ENCODE measurements around the gene PRRT3. TPM values are rescaled to one million over a fixed set of nuclear protein-coding genes. Genes with fewer than 3 reads are reported as not detected.

The PRRT3 gene
- total and polyA plus RNA-seq, 2 of the 13 experiments (the other 11 are each of a cell fraction or from before 2014, with no cell fraction given): 0.22 to 0.44 TPM

- ChIA-PET CTCF (ENCODE audit: low intra/inter-chr PET ratio, low total read pairs) (no interaction called here), POLR2A (interaction anchor here (1.3 to 2.7 kb wide), 2 partner anchors 9 to 40 kb away, joined by 3 to 16 read pairs; no protein-coding TSS in a partner anchor)
- Histone ChIP-seq H3K27me3 (ENCODE audit: control insufficient read depth in 1 of 2, insufficient read depth in 2 of 2, low read length in 2 of 2) (no peaks in the 10 kb centered on the region), H3K4me2 (ENCODE audit: low read depth, low read length) (peak overlapping the region; percentile 46), H3K9ac (ENCODE audit: insufficient read depth, low read depth, low read length) (no peak overlapping the region; the same call in 1 of the 2 replicates), H3K9me3 (ENCODE audit: low read length) (no peaks in the 10 kb centered on the region), H2AFZ (ENCODE audit: low read length) (no peak overlapping the region), H3K4me1 (ENCODE audit: insufficient read depth, low read length) (peaks cover 38% of the 10 kb centered on the region), H4K20me1 (ENCODE audit: insufficient read depth, low read length) (no peaks in the 10 kb centered on the region), H3K27ac (ENCODE audit: extremely low read length, insufficient read depth, low read length) (no peak overlapping the region), H3K79me2 (ENCODE audit: insufficient read depth, low read length) (no peaks in the 10 kb centered on the region), H3K4me3 (replicated peaks in 1 of 3; ENCODE audit: insufficient read depth in 1 of 3, low read depth in 2 of 3, low read length in 3 of 3) (no peak overlapping the region), H3K36me3 (replicated peaks in 1 of 2; ENCODE audit: control insufficient read depth in 1 of 2, insufficient read depth in 2 of 2, low read length in 2 of 2) (no peaks in the 10 kb centered on the region; a peak in 1 of 5 replicates)
- BruUV-seq (replicated peaks): no TSS peak
- DNase-seq (ENCODE audit: low spot score) (peak; percentile 65), ATAC-seq (peak; percentile 61), FAIRE-seq (no peak)
- WGBS (ENCODE audit: low lambda C conversion rate): 50% methylated on average over 12 of the region's 12 CpGs
- in situ Hi-C loops (cut with HindIII; ENCODE audit: extremely low pct_ligation_motif_present, low pct_unique_long_range_greater_than_20kb): no loop called here
- intact Hi-C loops (cut with micrococcal nuclease; ENCODE audit: unreplicated experiment): no loop called here
- TF ChIP-seq SALL1 (CRISPR knock-in tag; IDR thresholded peaks at IDR 0.05) (0 out of 2 replicates have a peak, but pooled peaks have one; percentile 30), THYN1 (CRISPR knock-in tag; IDR thresholded peaks at IDR 0.05; ENCODE audit: borderline replicate concordance, low read depth) (no peak), TEF (CRISPR knock-in tag; IDR thresholded peaks at IDR 0.05) (no peak), GATAD2A (CRISPR knock-in tag; IDR thresholded peaks at IDR 0.05) (0 out of 2 replicates have a peak, but pooled peaks have one; percentile 24), ZNF652 (CRISPR knock-in tag; IDR thresholded peaks at IDR 0.05; ENCODE audit: borderline replicate concordance, low read depth) (no peak), TEAD3 (CRISPR knock-in tag; optimal IDR thresholded peaks at IDR 0.05; ENCODE audit: borderline replicate concordance) (peak; percentile 29), MAFF (IDR thresholded peaks at IDR 0.05; ENCODE audit: low read depth, low read length) (no peak), ATM (IDR thresholded peaks at IDR 0.05; ENCODE audit: borderline replicate concordance) (no peak), ZBTB37 (CRISPR knock-in tag; IDR thresholded peaks at IDR 0.05) (no peak), ZNF350 (CRISPR knock-in tag; IDR thresholded peaks at IDR 0.05; ENCODE audit: borderline replicate concordance, low read depth) (peak; percentile 23; the same call in 1 of the 2 replicates), SIX1 (CRISPR knock-in tag; IDR thresholded peaks at IDR 0.05; ENCODE audit: borderline replicate concordance) (peak; percentile 67; the same call in 1 of the 2 replicates)
- TF ChIP-seq, protein P1, sequence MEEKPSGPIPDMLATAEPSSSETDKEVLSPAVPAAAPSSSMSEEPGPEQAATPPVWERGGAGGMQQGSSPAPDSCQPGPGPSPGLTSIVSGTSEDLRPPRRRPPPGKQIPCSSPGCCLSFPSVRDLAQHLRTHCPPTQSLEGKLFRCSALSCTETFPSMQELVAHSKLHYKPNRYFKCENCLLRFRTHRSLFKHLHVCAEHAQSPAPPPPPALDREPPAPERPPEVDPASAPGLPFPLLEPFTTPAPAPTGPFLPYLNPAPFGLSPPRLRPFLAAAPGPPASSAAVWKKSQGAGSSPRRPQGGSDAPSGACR (CRISPR knock-in tag; IDR thresholded peaks at IDR 0.05): no peak
- TF ChIP-seq, protein P2, sequence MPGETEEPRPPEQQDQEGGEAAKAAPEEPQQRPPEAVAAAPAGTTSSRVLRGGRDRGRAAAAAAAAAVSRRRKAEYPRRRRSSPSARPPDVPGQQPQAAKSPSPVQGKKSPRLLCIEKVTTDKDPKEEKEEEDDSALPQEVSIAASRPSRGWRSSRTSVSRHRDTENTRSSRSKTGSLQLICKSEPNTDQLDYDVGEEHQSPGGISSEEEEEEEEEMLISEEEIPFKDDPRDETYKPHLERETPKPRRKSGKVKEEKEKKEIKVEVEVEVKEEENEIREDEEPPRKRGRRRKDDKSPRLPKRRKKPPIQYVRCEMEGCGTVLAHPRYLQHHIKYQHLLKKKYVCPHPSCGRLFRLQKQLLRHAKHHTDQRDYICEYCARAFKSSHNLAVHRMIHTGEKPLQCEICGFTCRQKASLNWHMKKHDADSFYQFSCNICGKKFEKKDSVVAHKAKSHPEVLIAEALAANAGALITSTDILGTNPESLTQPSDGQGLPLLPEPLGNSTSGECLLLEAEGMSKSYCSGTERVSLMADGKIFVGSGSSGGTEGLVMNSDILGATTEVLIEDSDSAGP (CRISPR knock-in tag; IDR thresholded peaks at IDR 0.05; ENCODE audit: borderline replicate concordance): 0 out of 2 replicates have a peak, but pooled peaks have one; percentile 29
- TF ChIP-seq, protein P3, sequence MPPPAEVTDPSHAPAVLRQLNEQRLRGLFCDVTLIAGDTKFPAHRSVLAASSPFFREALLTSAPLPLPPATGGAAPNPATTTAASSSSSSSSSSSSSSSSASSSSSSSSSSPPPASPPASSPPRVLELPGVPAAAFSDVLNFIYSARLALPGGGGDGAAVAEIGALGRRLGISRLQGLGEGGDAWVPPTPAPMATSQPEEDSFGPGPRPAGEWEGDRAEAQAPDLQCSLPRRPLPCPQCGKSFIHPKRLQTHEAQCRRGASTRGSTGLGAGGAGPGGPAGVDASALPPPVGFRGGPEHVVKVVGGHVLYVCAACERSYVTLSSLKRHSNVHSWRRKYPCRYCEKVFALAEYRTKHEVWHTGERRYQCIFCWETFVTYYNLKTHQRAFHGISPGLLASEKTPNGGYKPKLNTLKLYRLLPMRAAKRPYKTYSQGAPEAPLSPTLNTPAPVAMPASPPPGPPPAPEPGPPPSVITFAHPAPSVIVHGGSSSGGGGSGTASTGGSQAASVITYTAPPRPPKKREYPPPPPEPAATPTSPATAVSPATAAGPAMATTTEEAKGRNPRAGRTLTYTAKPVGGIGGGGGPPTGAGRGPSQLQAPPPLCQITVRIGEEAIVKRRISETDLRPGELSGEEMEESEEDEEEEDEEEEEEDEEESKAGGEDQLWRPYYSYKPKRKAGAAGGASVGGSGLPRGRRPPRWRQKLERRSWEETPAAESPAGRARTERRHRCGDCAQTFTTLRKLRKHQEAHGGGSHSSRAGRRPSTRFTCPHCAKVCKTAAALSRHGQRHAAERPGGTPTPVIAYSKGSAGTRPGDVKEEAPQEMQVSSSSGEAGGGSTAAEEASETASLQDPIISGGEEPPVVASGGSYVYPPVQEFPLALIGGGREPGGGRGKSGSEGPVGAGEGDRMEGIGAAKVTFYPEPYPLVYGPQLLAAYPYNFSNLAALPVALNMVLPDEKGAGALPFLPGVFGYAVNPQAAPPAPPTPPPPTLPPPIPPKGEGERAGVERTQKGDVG (CRISPR knock-in tag; IDR thresholded peaks at IDR 0.05; ENCODE audit: borderline replicate concordance): peak; percentile 69; the same call in 1 of the 2 replicates
Measured at GRCh38 chr3:9955067-9955502, 2.9 kb upstream of the PRRT3 start.

All from HepG2 (cell line).